Panc1 (cell line): Measurements from ENCODE around the gene ATP5MG. TPM values are rescaled to one million over a fixed set of nuclear protein-coding genes. Genes with fewer than 3 reads are reported as not detected.

ENCODE experiments used
- ATAC-seq: fragments of 200-7000 bp; cut with Tn5 transposase; 2 replicates; pipeline ENCODE4 v1.9.1; 2020; ENCODE audit warnings: mild to moderate bottlenecking, moderate library complexity
- BruUV-seq: library from RNA; stranded (reverse); fragments of 400-500 nt; replicated peaks from 2 replicates; lab custom pipeline; 2021; lab: Mats Ljungman, UMichigan
- CTCF ChIA-PET: fragments of 300-600 bp; sonication (Branson Sonifier 250); formaldehyde crosslinking; loops from one replicate; lab custom pipeline; 2022; ENCODE audit warnings: antibody characterized with exemption; lab: Charles Lee
- POLR2A ChIA-PET: fragments of 300-600 bp; sonication (Branson Sonifier 250); formaldehyde crosslinking; loops from one replicate; lab custom pipeline; 2022; ENCODE audit warnings: antibody characterized with exemption; lab: Charles Lee
- DNase-seq: peaks from one replicate; pipeline ENCODE4 v3.0.0-alpha.2; 2010; ENCODE audit warnings: low read depth, low spot score
- H3K27ac ChIP-seq: 2 replicates; pipeline ENCODE4 v1.5.1; 2011; ENCODE audit warnings: mild to moderate bottlenecking, low read length, inconsistent platforms
- H3K27me3 ChIP-seq: fragments of 200-500 bp; sonication (Bioruptor generic); 2 replicates; pipeline ENCODE4 v1.6.0; 2014; ENCODE audit warnings: low read length, inconsistent platforms; ENCODE audit not compliant: control insufficient read depth, insufficient read depth
- H3K36me3 ChIP-seq: fragments of 200-500 bp; sonication (Bioruptor generic); 2 replicates; pipeline ENCODE4 v1.5.1; 2014; ENCODE audit warnings: inconsistent platforms, mild to moderate bottlenecking, low read length, moderate library complexity; ENCODE audit not compliant: control insufficient read depth, insufficient read depth
- H3K4me1 ChIP-seq: 2 replicates; pipeline ENCODE4 v1.5.1; 2011; ENCODE audit warnings: inconsistent platforms, mild to moderate bottlenecking, low read length, moderate library complexity; ENCODE audit not compliant: control insufficient read depth, insufficient read depth
- H3K4me3 ChIP-seq, 2 experiments: 2 replicates each; pipeline ENCODE4 v1.5.1; 2011 to 2012; ENCODE audit warnings: low read depth in 2 of 2, low read length in 2 of 2, mild to moderate bottlenecking in 2 of 2, inconsistent platforms in 1 of 2, moderate library complexity in 1 of 2
- H3K9me3 ChIP-seq: fragments of 200-500 bp; sonication (Bioruptor generic); 2 replicates; pipeline ENCODE4 v1.5.1; 2014; ENCODE audit warnings: low read depth, mild to moderate bottlenecking, inconsistent platforms, low read length, moderate library complexity; ENCODE audit not compliant: control insufficient read depth, insufficient read depth
- CTCF ChIP-seq: fragments of 450-650 bp; IDR thresholded peaks from 2 replicates; pipeline ENCODE4 v1.5.1; 2017; ENCODE audit warnings: mild to moderate bottlenecking
- POLR2AphosphoS5 ChIP-seq: IDR thresholded peaks from 2 replicates; pipeline ENCODE4 v1.6.1; 2012; ENCODE audit warnings: mild to moderate bottlenecking, low read depth, low read length, moderate library complexity
- SIN3A ChIP-seq: IDR thresholded peaks from 2 replicates; pipeline ENCODE4 v1.6.1; 2012; ENCODE audit warnings: low read depth, mild to moderate bottlenecking, low read length, moderate library complexity, borderline replicate concordance; ENCODE audit not compliant: insufficient read depth
- TCF7L2 ChIP-seq: IDR thresholded peaks from 2 replicates; pipeline ENCODE4 v1.6.1; 2011; ENCODE audit warnings: mild to moderate bottlenecking, low read depth, low read length, inconsistent platforms
- in situ Hi-C: cut with HindIII; loops from 2 replicates; pipeline ENCODE4 v1.10.0; 2016; ENCODE audit warnings: low sequenced_read_pairs, low pct_unique_long_range_greater_than_20kb
- intact Hi-C: fragments of 100-400 bp; cut with micrococcal nuclease; formaldehyde crosslinking; loops from one replicate; pipeline ENCODE4 v1.10.0; 2022; ENCODE audit not compliant: unreplicated experiment
- total RNA-seq: library from RNA; stranded (reverse); gene quantifications from one replicate; pipeline ENCODE4 v1.2.1, GENCODE V29; 2021; ENCODE audit not compliant: unreplicated experiment
- TF ChIP-seq, protein P1 (sequence below), 2 experiments: IDR thresholded peaks; 2 replicates each; pipeline ENCODE4 v1.6.1; 2011 to 2012; ENCODE audit warnings: low read depth in 2 of 2, control low read depth in 1 of 2, low read length in 1 of 2, mild to moderate bottlenecking in 1 of 2, moderate library complexity in 1 of 2; ENCODE audit not compliant: insufficient read depth in 1 of 2

Gene ATP5MG
- total RNA-seq, 1 experiment from 2014 or later = 504 TPM

DNA sequence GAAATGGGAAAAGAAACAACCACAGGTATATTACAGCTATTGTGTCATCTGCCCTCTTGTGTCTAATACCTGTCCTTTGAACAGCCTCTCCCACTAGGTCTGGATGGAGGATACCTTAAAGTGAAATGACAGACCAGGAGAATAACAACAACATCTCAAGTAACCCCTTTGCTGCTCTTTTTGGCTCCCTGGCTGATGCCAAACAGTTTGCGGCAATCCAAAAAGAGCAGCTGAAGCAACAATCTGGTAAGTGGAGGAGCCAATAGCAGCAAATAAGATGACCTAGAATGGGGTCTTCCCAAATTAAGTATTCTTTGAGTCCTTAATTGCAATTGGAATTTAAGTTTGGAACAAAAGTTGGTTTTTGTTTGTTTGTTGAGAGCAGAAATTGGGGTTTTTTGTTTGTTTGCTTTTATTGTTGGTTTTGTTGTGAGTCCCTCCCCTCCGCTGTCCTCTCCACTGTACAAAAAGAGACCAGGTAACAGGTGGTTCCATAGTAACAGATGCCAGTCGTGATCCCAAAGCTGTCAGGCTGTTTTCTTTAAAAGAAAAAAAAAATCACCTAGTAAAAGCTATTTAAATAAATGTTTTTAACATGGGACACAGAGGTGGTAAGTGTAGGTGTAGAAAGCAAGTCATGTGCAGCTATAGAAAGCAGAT is 36.3 kb upstream of the ATP5MG start:
- ChIA-PET CTCF (interaction anchor here (0.5 to 0.7 kb wide), 2 partner anchors 74 to 312 kb away, joined by 3 read pairs; no protein-coding TSS in a partner anchor), POLR2A (no interaction called here)
- peaks cover 9% of the 10 kb centered on the region; the same call in 1 of the 2 replicates for H3K4me1 ChIP-seq
- peaks cover 30% of the 10 kb centered on the region for H3K36me3 ChIP-seq
- H3K4me3 ChIP-seq = no peak overlapping the region
- no peak for ATAC-seq
- H3K27ac ChIP-seq = no peak overlapping the region
- intact Hi-C loops = no loop called here
- in situ Hi-C loops = no loop called here
- BruUV-seq = no TSS peak
- H3K27me3 ChIP-seq = no peaks in the 10 kb centered on the region
- no peak for DNase-seq
- no peaks in the 10 kb centered on the region for H3K9me3 ChIP-seq
- TF ChIP-seq, protein P1, sequence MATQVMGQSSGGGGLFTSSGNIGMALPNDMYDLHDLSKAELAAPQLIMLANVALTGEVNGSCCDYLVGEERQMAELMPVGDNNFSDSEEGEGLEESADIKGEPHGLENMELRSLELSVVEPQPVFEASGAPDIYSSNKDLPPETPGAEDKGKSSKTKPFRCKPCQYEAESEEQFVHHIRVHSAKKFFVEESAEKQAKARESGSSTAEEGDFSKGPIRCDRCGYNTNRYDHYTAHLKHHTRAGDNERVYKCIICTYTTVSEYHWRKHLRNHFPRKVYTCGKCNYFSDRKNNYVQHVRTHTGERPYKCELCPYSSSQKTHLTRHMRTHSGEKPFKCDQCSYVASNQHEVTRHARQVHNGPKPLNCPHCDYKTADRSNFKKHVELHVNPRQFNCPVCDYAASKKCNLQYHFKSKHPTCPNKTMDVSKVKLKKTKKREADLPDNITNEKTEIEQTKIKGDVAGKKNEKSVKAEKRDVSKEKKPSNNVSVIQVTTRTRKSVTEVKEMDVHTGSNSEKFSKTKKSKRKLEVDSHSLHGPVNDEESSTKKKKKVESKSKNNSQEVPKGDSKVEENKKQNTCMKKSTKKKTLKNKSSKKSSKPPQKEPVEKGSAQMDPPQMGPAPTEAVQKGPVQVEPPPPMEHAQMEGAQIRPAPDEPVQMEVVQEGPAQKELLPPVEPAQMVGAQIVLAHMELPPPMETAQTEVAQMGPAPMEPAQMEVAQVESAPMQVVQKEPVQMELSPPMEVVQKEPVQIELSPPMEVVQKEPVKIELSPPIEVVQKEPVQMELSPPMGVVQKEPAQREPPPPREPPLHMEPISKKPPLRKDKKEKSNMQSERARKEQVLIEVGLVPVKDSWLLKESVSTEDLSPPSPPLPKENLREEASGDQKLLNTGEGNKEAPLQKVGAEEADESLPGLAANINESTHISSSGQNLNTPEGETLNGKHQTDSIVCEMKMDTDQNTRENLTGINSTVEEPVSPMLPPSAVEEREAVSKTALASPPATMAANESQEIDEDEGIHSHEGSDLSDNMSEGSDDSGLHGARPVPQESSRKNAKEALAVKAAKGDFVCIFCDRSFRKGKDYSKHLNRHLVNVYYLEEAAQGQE (IDR thresholded peaks at IDR 0.05; ENCODE audit: insufficient read depth in 1 of 2, low read depth in 2 of 2, low read length in 1 of 2) = no peak
- no peak for TF ChIP-seq POLR2AphosphoS5
- no peak for TF ChIP-seq SIN3A
- TF ChIP-seq TCF7L2 = no peak
- TF ChIP-seq CTCF = no peak

- no TSS peak for BruUV-seq
- DNase-seq (no peak), ATAC-seq (no peak)
- intact Hi-C loops (no loop called here), in situ Hi-C loops (no loop called here)
- POLR2A ChIA-PET = interaction anchor here (0.5 to 0.7 kb wide), 3 partner anchors 30 to 210 kb away, joined by 3 to 5 read pairs (median 4); no protein-coding TSS in a partner anchor
- CTCF ChIA-PET = no interaction called here
- TF ChIP-seq CTCF (no peak), POLR2AphosphoS5 (no peak), SIN3A (no peak), TCF7L2 (no peak)
- TF ChIP-seq, protein P1 (IDR thresholded peaks at IDR 0.05; ENCODE audit: insufficient read depth in 1 of 2, low read depth in 2 of 2, low read length in 1 of 2) = no peak
- Histone ChIP-seq H3K9me3 (no peaks in the 10 kb centered on the region), H3K36me3 (peaks cover 34% of the 10 kb centered on the region), H3K4me1 (0 out of 2 replicates have a peak, but pooled peaks cover 4% of the 10 kb centered on the region), H3K27me3 (no peaks in the 10 kb centered on the region), H3K27ac (no peak overlapping the region), H3K4me3 (no peak overlapping the region)
Observed at GRCh38 chr11:118366287-118366686, 35.1 kb upstream of the ATP5MG start.
